RWPE2 (cell line): Measurements from ENCODE around the gene HOXA1.

Experiments
- ATAC-seq: fragments of 200-7000 bp; cut with Tn5 transposase; 3 replicates; pipeline ENCODE4 v1.9.1; 2021; ENCODE audit warnings: low read depth
- DNase-seq: peaks from one replicate; pipeline ENCODE4 v3.0.0-alpha.2; 2020; ENCODE audit warnings: low spot score
- H3K27ac ChIP-seq: fragments of 450-650 bp; 2 replicates; pipeline ENCODE4 v1.5.1; 2017; ENCODE audit warnings: mild to moderate bottlenecking; ENCODE audit not compliant: poor library complexity, severe bottlenecking
- H3K27me3 ChIP-seq: fragments of 250-450 bp; sonication (Bioruptor Pico); 2 replicates; pipeline ENCODE4 v1.5.1; 2021; ENCODE audit warnings: mild to moderate bottlenecking, moderate library complexity; ENCODE audit not compliant: insufficient read depth, poor library complexity, severe bottlenecking
- H3K36me3 ChIP-seq: fragments of 250-450 bp; sonication (Bioruptor Pico); 2 replicates; pipeline ENCODE4 v1.5.1; 2020; ENCODE audit warnings: low read depth, mild to moderate bottlenecking, moderate library complexity
- H3K4me1 ChIP-seq: fragments of 250-450 bp; sonication (Bioruptor Pico); 2 replicates; pipeline ENCODE4 v1.5.1; 2021; ENCODE audit warnings: mild to moderate bottlenecking, moderate library complexity; ENCODE audit not compliant: insufficient read depth, poor library complexity, severe bottlenecking
- H3K4me3 ChIP-seq: fragments of 250-450 bp; sonication (Bioruptor Pico); 2 replicates; pipeline ENCODE4 v1.5.1; 2021; ENCODE audit warnings: mild to moderate bottlenecking, moderate library complexity; ENCODE audit not compliant: severe bottlenecking
- H3K9me3 ChIP-seq: fragments of 250-450 bp; sonication (Bioruptor Pico); 2 replicates; pipeline ENCODE4 v1.5.1; 2021; ENCODE audit warnings: mild to moderate bottlenecking, moderate library complexity; ENCODE audit not compliant: severe bottlenecking
- TF ChIP-seq, protein P1 (sequence below): fragments of 450-650 bp; IDR thresholded peaks from one replicate; pipeline ENCODE4 v1.5.1; 2017; ENCODE audit warnings: mild to moderate bottlenecking, moderate library complexity; ENCODE audit not compliant: poor library complexity, severe bottlenecking

HOXA1 gene

DNA sequence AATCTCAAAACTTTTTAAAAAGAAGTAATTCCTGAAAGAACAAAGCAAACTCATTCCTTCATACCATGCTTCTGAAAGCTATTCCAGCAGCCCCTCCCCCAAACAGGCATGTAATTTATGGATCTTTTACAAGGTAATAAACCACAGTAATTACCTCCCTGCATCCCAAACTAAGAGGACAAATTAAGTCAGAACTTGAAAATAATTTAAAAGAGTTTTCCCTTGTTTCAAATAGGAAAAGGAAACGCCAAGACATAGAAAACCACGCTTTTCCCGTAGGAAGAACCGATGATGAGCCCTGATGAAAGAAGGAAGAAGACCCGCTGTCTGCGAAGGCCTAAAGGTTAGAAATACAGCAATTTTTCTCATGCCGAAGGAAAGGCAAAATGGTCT is 25.9 kb upstream of the HOXA1 start:
- Histone ChIP-seq H3K4me1 (no peaks in the 10 kb centered on the region), H3K9me3 (no peaks in the 10 kb centered on the region), H3K27ac (no peak overlapping the region), H3K36me3 (no peaks in the 10 kb centered on the region), H3K4me3 (no peak overlapping the region), H3K27me3 (no peaks in the 10 kb centered on the region)
- no peak for DNase-seq
- TF ChIP-seq, protein P1, sequence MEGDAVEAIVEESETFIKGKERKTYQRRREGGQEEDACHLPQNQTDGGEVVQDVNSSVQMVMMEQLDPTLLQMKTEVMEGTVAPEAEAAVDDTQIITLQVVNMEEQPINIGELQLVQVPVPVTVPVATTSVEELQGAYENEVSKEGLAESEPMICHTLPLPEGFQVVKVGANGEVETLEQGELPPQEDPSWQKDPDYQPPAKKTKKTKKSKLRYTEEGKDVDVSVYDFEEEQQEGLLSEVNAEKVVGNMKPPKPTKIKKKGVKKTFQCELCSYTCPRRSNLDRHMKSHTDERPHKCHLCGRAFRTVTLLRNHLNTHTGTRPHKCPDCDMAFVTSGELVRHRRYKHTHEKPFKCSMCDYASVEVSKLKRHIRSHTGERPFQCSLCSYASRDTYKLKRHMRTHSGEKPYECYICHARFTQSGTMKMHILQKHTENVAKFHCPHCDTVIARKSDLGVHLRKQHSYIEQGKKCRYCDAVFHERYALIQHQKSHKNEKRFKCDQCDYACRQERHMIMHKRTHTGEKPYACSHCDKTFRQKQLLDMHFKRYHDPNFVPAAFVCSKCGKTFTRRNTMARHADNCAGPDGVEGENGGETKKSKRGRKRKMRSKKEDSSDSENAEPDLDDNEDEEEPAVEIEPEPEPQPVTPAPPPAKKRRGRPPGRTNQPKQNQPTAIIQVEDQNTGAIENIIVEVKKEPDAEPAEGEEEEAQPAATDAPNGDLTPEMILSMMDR: no peak
- ATAC-seq: no peak

DNA sequence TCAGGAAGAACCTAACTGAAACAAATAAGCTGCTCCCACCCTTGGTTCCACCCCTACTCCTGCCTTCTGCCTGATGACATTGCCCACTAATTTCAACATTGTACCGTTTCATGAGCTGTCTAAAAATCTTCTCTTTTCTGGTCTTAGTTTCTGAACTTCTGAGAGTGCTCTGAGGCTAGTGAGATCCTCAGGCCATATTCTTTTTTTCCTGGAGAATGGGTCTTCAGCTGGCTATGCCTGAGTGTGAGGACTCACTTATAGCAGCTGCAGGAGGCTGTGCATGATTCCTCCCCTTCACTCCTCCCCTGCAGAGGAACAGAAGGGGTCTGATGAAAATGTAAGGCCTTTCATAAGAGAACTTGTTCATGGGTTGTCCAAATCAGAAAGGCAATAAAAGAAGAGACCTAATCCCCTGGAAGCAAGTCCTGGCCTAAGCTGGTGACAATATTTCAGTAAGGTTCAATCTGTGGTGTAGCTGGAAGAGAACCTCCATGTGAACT is 23.7 kb upstream of the HOXA1 start:
- ATAC-seq: no peak
- Histone ChIP-seq H3K27ac (no peak overlapping the region), H3K4me3 (no peak overlapping the region), H3K27me3 (no peaks in the 10 kb centered on the region), H3K4me1 (peaks cover 6% of the 10 kb centered on the region), H3K9me3 (no peaks in the 10 kb centered on the region), H3K36me3 (no peaks in the 10 kb centered on the region; the same call in 1 of the 2 replicates)
- no peak for DNase-seq
- TF ChIP-seq, protein P1: no peak

DNA sequence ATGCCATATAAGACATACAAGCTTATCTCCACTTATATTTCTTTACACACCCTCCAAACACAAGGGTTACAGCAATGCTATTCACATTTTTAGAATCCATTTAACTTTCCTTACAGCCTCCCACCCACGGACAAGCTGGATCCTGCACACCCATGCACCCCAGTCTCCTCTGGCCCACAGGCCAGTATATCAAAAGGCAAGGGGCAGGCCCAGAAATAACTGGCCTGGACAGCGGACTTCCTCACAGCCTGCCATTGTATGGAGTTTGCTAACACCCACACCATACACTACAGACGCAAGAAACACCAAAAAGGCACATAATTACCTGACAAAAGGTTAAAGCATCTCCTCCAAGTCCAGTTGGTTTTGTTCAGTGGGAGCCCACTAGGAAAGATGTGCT is 22.8 kb upstream of the HOXA1 start:
- H3K4me1 ChIP-seq: peaks cover 9% of the 10 kb centered on the region
- no peaks in the 10 kb centered on the region for H3K9me3 ChIP-seq
- TF ChIP-seq, protein P1: no peak
- no peak for DNase-seq
- no peak overlapping the region for H3K27ac ChIP-seq
- H3K36me3 ChIP-seq: no peaks in the 10 kb centered on the region; the same call in 1 of the 2 replicates
- H3K4me3 ChIP-seq: no peak overlapping the region
- no peak for ATAC-seq
- no peaks in the 10 kb centered on the region for H3K27me3 ChIP-seq

DNA sequence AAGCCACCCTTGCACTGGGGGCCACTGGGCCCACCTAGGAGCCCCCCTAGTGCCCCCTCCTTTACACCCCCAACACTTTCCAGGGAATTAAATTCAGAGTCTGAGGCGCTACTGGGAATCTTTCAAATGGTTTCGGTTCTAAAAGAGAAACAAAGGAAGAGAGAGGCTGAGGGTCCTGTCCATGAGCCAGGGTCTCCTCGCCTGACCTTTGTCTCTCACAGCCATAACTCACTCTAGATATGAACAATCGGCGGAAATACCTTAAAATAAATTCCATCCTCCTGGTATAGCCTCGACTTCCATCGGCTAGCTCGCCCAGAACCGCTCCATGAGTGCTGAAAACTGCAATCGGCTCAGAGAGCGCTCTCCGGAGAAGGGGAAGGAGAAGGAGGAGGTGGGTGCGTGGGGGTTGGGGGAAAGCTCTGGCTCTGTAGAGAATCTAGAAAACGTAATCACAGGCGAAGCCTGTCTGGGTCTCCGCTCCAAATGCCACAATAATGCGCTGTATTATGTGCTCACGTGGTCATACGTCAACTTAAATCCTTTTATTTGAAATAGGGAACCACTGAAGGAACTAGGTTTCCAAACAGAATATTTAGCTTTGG is 22.2 kb upstream of the HOXA1 start:
- TF ChIP-seq, protein P1: no peak
- H3K27me3 ChIP-seq: no peaks in the 10 kb centered on the region
- H3K4me3 ChIP-seq: no peak overlapping the region

More for the DNA sequence above, 22.2 kb upstream of the HOXA1 start:
- H3K9me3 ChIP-seq: no peaks in the 10 kb centered on the region
- H3K4me1 ChIP-seq: peaks cover 9% of the 10 kb centered on the region
- DNase-seq: no peak
- no peak for ATAC-seq
- H3K27ac ChIP-seq: no peak overlapping the region
- no peaks in the 10 kb centered on the region; the same call in 1 of the 2 replicates for H3K36me3 ChIP-seq
